Measurements from ENCODE around the gene ATP2A1. TPM values are rescaled to one million over a fixed set of nuclear protein-coding genes. Genes with fewer than 3 reads are reported as not detected.

Gene ATP2A1
- polyA plus RNA-seq, 1 experiment = 0.50 TPM

DNA sequence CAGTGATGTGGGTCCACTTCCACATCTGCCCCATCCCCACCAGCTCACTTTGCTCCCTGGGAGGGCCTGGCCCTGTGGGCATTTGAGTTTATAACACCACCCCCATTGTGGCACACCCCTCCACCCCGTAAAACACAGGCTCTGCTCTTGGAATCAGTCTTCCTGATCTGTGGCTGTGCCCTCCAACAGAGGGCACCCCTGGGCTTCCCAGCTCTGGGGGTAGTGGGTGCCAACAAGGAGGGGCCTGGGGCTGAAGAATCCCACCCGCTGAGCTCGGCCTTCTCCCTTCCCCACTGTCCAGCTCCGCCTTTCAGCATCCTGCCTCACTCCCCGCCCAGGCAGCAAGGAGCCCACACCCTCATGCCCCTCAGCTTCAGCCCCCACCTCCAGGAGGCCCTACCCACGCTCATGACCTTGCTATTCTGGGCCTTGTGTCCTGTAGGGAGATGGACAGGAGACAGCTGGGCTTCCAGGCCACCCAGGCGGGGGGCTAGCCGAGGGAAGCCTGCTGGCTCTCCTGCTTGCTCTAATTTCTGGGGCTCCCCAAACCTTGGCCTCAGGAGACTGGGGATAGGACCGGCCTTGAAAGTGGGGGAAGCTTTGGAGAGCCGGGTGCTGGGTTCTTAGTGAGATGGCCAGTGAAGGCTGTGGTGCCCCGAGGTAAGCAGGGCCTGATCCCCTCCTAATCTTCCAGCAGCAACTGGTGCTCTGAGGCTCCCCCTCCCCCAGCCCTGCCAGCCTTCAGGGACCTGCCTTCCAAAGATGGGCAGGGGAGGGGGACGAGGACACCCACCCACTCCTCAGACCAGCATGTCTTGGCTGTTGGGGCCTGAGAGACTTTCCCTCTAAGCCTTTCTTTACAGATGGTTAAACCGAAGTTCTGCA lies 2.9 kb upstream of the ATP2A1 start:
- Histone ChIP-seq H3K27ac (ENCODE audit: low read depth, low read length) (no peak overlapping the region), H3K9me3 (ENCODE audit: control insufficient read depth, insufficient read depth, low read length) (no peaks in the 10 kb centered on the region; the same call in 1 of the 2 replicates), H3K27me3 (ENCODE audit: control insufficient read depth, insufficient read depth, low read length) (no peaks in the 10 kb centered on the region), H3K4me3 (ENCODE audit: low read depth, low read length) (no peak overlapping the region)
- CTCF ChIA-PET = interaction anchor here (0.7 to 4.0 kb wide), 2 partner anchors 8 to 69 kb away, joined by 7 to 19 read pairs; no protein-coding TSS in a partner anchor
- TF ChIP-seq, protein P1, sequence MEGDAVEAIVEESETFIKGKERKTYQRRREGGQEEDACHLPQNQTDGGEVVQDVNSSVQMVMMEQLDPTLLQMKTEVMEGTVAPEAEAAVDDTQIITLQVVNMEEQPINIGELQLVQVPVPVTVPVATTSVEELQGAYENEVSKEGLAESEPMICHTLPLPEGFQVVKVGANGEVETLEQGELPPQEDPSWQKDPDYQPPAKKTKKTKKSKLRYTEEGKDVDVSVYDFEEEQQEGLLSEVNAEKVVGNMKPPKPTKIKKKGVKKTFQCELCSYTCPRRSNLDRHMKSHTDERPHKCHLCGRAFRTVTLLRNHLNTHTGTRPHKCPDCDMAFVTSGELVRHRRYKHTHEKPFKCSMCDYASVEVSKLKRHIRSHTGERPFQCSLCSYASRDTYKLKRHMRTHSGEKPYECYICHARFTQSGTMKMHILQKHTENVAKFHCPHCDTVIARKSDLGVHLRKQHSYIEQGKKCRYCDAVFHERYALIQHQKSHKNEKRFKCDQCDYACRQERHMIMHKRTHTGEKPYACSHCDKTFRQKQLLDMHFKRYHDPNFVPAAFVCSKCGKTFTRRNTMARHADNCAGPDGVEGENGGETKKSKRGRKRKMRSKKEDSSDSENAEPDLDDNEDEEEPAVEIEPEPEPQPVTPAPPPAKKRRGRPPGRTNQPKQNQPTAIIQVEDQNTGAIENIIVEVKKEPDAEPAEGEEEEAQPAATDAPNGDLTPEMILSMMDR (IDR thresholded peaks at IDR 0.05; ENCODE audit: low read depth, low read length) = no peak
- DNase-seq (ENCODE audit: low read depth, low spot score) = no peak
- POLR2A ChIA-PET = interaction anchor here (0.6 to 2.0 kb wide), 4 partner anchors 12 to 266 kb away, joined by 3 to 6 read pairs (median 4); partner anchors contain the start of genes SH2B1 and SULT1A1

DNA sequence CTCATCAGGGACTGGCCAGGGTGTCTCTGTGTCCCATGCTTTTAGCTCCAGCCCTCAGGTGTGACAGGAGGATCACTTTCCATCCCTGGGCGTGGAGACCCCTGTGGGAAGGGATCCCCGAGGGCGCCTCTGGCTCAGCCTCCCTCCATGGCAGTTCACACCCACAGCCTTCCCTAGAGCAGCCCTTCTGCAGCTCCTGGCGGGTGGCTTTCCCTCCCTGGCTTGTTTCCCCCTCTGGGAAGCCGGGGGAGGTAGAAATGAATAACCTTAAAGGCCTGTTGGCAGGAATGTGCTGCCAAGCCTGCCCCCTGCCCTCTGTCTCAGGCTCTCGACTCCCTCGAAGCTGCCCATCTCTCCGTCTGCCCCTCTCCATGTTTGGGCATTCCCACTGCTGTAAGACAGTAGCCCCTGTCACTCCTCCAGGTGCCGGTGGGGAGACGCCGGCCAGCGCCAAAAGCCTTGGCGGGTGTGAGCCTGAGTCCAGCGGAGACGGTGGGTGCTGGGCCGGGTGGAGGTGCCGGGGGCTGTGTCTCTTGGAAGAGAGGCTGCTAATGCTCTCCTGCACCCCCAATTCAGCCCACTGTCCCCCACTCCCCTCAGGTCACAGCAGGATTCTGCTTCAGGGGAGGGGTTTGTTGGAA lies 2.1 kb upstream of the ATP2A1 start:
- H3K4me3 ChIP-seq (ENCODE audit: low read depth, low read length) = no peak overlapping the region
- no peaks in the 10 kb centered on the region; the same call in 1 of the 2 replicates for H3K9me3 ChIP-seq (ENCODE audit: control insufficient read depth, insufficient read depth, low read length)
- H3K27me3 ChIP-seq (ENCODE audit: control insufficient read depth, insufficient read depth, low read length) = no peaks in the 10 kb centered on the region
- H3K27ac ChIP-seq (ENCODE audit: low read depth, low read length) = no peak overlapping the region
- POLR2A ChIA-PET = interaction anchor here (0.6 to 2.0 kb wide), 3 partner anchors 13 to 28 kb away, joined by 3 to 6 read pairs (median 5); partner anchors contain the start of gene SH2B1
- CTCF ChIA-PET = interaction anchor here (4.0 kb wide), 1 partner anchor 69 kb away, joined by 19 read pairs; no protein-coding TSS in a partner anchor
- TF ChIP-seq, protein P1 (IDR thresholded peaks at IDR 0.05; ENCODE audit: low read depth, low read length) = no peak
- no peak for DNase-seq (ENCODE audit: low read depth, low spot score)

- DNase-seq (ENCODE audit: low read depth, low spot score) = no peak
- H3K9me3 ChIP-seq (ENCODE audit: control insufficient read depth, insufficient read depth, low read length) = no peaks in the 10 kb centered on the region; the same call in 1 of the 2 replicates
- no peak overlapping the region for H3K27ac ChIP-seq (ENCODE audit: low read depth, low read length)
- ChIA-PET POLR2A (no interaction called here), CTCF (no interaction called here)
- no peaks in the 10 kb centered on the region for H3K27me3 ChIP-seq (ENCODE audit: control insufficient read depth, insufficient read depth, low read length)
- TF ChIP-seq, protein P1 (IDR thresholded peaks at IDR 0.05; ENCODE audit: low read depth, low read length) = no peak
- no peak overlapping the region for H3K4me3 ChIP-seq (ENCODE audit: low read depth, low read length)
Observed at GRCh38 chr16:28876973-28877654, 1.2 kb upstream of the ATP2A1 start.

GRCh38 chr16:28877655-28878000 lies 660 bp upstream of the ATP2A1 start:
- Histone ChIP-seq H3K27me3 (ENCODE audit: control insufficient read depth, insufficient read depth, low read length) (no peaks in the 10 kb centered on the region), H3K9me3 (ENCODE audit: control insufficient read depth, insufficient read depth, low read length) (no peaks in the 10 kb centered on the region; the same call in 1 of the 2 replicates), H3K4me3 (ENCODE audit: low read depth, low read length) (no peak overlapping the region), H3K27ac (ENCODE audit: low read depth, low read length) (no peak overlapping the region)
- DNase-seq (ENCODE audit: low read depth, low spot score) = no peak
- TF ChIP-seq, protein P1 (IDR thresholded peaks at IDR 0.05; ENCODE audit: low read depth, low read length) = no peak
- ChIA-PET CTCF (interaction anchor here (1.8 kb wide), 1 partner anchor 68 kb away, joined by 6 read pairs; no protein-coding TSS in a partner anchor), POLR2A (no interaction called here)
